ENCODE data around the gene TPPP.

Gene TPPP

DNA sequence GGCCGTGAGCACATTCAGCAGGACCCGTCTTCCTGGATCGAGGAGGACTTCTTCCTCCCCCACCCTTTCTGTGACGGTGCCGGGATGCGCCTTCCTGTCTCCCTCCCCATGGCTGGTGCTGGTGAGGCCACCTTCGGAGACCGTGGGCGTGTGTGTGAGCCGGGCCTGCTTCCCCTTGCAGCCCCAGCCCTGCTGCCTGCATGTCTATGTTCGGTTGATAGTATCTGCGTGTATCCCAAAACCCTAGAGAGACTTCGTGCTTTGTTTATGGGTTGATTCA, 68.3 kb downstream of the TPPP start:
- DNase-seq (ENCODE audit: low read depth in 2 of 2): no peak

- DNase-seq (ENCODE audit: low read depth in 2 of 2): no peak
These were observed 68.8 kb downstream of the TPPP start for GRCh38 chr5:624118-624950.

DNA sequence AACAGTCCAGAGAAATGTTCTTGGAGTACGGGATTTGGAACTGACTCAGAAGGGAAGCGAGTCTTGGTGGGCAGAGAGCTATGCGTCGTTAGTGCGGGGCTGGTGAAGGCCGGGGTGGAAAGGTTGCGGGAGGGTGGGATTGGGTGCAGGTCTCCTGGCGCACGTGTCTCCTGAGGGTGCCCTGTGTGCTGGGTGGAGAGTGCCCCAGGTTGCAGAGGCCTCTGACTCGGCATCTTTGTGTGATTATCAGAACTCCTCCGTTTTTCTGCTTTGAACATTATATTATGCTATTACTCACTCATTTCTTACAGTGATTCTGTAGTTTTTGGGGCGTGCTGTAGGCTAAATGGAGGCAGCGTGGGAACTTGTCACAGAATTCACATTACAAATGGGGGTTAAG, 69.6 kb downstream of the TPPP start:
- no peak for DNase-seq (ENCODE audit: low read depth in 2 of 2)

DNA sequence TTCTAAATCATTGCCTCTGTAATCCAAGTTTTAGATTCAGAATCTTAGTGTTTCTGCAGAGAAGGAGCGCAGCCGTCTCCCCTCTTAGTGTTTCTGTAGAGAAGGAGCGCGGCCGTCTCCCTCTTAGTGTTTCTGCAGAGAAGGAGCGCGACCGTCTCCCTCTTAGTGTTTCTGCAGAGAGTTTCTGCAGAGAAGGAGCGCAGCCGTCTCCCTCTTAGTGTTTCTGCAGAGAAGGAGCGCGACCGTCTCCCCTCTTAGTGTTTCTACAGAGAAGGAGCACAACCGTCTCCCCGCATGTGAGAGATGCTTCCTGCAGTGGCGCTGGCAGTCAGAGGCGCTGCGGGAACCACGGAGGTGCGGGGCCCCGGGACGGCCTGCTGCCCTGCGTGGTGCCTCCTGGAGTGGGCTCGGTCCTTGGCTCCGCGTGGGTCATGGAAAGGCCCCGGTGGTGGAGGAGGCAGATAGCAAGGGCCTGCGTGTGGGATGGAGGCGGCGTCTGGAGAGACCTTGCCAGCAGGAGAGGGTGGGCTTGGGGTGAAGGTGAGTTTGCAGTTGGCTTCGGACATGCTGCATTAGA, 70.1 kb downstream of the TPPP start:
- DNase-seq (ENCODE audit: low read depth in 2 of 2): no peak

DNA sequence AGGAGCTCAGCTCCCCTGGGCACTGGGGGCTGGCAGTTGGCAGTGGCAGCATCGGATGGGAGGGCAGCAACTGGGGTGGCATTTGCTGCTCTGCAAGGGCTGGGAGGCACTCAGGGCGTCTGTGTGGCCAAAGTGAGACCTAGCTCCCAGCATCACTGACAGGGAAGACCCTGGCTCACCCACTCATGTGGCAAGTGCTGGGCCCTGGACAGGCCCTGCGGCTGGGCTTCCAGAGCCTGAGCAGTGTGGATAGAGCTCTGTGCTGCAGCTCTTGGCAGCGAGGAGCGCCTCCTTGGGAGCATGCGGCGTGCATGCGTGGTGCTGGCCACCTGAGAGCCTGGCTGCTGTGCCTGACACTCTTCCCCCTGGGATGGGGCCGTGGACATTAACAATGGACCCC, 70.8 kb downstream of the TPPP start:
- no peak for DNase-seq (ENCODE audit: low read depth in 2 of 2)

DNA sequence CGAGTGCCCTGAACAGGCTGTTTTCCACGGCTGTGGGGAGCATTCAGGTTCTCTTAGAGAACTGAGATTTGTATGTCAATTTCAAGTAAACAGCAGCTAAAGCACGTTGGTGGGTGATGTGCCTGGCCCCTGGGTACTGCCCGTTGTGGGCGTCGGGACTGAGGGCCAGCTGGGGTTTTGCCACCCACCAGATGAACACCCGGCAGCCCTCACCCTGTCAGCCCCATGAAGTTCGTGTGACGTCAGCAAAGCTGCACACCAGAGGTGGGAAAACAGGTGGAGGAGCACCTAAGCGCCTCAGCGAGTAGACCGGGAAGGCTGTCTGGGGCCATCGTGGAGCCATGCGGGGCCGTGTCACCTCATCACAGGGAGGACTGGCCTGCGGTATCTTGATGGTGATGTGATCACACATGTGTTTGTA, 71.8 kb downstream of the TPPP start:
- no peak for DNase-seq (ENCODE audit: low read depth in 2 of 2)

- DNase-seq (ENCODE audit: low read depth in 2 of 2): no peak
These were observed 72.5 kb downstream of the TPPP start for GRCh38 chr5:620586-621180.

DNA sequence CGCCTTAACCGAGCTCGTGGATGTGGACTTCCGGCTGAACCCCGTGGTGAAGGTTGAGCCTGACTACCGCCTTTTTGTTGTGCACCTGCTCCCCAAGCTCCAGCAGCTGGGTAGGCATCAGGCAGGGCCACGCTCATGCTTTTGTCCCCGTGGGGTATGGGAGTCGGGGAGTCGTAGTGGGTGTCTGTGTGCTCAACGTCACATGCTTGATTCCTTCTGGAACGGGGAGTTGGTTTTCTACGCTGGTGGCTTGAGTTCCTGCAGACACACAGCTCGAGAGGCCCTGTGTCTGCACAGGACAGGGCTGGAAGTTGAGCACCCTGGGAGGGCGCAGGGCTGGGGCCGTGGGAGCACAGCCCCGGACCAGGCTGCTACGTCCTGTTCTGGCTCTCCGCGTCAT, 73.0 kb downstream of the TPPP start:
- DNase-seq (ENCODE audit: low read depth in 2 of 2): no peak

GRCh38 chr5:619444-619843, 73.7 kb downstream of the TPPP start:
- DNase-seq (ENCODE audit: low read depth in 2 of 2): no peak

GRCh38 chr5:618450-618849, 74.7 kb downstream of the TPPP start:
- no peak for DNase-seq (ENCODE audit: low read depth in 2 of 2)

- no peak for DNase-seq (ENCODE audit: low read depth in 2 of 2)
These were observed 75.3 kb downstream of the TPPP start for GRCh38 chr5:617896-618295.

DNA sequence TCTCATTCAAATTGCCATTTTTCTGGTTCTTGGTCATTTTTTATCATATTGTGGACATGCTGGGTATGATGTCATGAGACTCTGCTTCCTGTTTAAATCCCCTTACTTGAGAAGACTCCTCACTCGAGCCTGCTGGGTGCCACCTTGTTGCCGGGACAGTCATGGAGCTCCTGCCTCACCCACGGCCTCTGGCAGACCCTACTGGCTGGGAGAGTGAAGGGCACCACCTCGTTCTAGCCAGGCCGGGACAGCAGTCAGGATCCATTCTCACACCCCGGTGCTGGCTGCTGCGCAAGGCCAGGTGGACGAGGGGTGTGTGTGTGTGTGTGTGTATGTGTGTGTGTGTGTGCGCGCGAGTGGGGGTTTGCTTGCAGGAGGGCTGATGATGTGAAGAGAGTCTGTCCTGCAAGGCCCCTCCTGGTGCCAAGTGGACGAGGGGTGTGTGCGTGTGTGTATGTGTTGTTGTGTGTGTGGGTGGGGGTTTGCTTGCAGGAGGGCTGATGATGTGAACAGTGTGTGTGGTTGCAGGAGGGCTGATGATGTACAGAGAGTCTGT, 76.6 kb downstream of the TPPP start:
- no peak for DNase-seq (ENCODE audit: low read depth in 2 of 2)

DNA sequence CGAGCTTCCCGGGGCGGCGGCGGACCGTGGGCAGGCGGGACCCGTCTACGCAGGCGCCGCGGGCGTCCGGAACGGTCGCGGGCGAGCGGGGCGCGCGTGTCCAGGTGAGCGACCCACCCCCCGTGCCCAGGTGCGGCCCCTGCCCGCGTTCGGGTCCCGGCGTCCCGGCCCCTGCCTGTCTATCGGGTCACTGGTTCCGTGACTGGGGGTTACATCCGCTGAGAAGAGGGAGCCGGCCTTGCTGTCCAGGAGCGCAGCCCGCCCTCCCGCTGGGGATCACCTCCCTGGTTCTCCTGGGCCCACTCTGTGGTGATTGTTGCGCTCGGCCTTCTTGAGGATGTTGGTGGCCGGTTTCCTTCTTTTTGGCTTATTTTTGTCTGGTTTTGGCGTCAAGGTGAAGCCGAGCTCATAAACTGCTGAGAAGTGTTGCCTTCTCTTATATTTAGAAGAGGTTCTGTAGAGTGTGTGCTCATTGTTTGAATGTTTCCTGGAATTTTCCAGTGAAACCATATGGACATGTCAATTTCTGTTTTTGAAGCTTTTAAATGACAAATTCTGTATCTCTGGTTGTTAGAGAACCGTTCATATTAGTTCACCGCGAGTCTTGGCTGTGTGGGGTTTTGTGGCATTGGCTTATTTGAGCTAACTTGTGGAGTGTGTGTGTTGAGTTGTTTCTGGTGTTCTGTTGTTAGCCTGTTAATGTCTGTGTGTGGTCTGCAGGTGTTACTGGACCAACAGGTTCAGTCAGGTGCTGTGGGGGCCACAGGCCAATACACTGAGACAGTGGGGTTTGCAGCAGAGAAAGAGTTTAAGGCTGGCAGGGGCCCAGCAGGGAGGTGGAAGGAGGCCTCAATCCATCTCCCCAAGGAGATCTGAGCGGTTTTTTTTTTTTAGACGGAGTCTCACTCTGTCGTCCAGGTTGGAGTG, 80.4 kb downstream of the TPPP start:
- no peak for DNase-seq (ENCODE audit: low read depth in 2 of 2)

- DNase-seq (ENCODE audit: low read depth in 2 of 2): peak; percentile 94 to 96
These were observed 81.2 kb downstream of the TPPP start, which contains the start of gene CEP72 for GRCh38 chr5:611731-612486. CEP72 (plus strand) TSS chr5:612340; CDS start chr5:612362, 22 bp downstream.

GRCh38 chr5:610744-611730, 82.1 kb downstream of the TPPP start:
- DNase-seq (ENCODE audit: low read depth in 2 of 2): no peak

DNA sequence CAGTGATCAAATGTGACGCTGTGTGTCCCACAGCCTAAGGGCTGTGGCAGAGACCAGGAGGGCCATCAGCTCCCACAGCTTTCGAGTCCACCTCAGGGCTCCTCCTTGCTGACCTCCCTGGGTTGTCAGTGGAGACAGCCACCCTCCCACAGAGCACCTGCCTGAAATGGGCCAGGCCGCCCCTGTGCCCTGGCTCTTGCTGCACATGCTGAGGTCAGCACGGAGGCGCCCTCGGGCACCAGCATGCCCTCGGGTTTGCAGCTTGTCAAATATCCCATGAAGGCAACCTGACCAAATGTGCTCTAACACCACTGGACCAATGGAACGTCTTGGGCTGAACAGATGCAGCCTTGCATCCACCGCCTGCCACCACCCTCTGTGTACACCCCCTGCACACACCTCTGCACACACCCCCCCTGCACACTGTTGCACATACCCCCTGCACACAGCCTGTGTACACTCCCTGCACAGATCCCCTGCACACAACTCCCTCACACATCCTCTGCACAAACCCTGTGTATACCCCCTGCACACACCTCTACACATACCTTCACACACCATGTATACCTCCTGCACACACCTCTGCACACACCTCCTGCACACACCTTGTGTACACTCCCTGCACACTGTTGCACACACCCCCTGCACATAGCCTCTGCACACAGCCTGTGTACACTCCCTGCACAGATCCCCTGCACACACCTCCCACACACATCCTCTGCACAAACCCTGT, 83.0 kb downstream of the TPPP start:
- no peak for DNase-seq (ENCODE audit: low read depth in 2 of 2)

All from stimulated activated CD4-positive, alpha-beta T cell treated with anti-CD3 and anti-CD28 coated beads, Interleukin-1b, Interleukin-23, amount 100 ng/mL, for 4 hours (primary cell).